Endometrium (tissue), 2 donors: ENCODE measurements around the gene USP2.

ENCODE experiments used
- FAIRE-seq: peaks from 2 replicates; lab custom pipeline; 2012; peaks lifted over from hg19 to GRCh38; lab: Jason Lieb, UNC
- donor health status: control.
- donor health status: control.

Gene USP2

GRCh38 chr11:119341222-119342022 lies 40.1 kb downstream of the USP2 start:
- FAIRE-seq: no peak

- FAIRE-seq: no peak
Observed at GRCh38 chr11:119340335-119341221, 40.9 kb downstream of the USP2 start, which contains the start of gene C1QTNF5. C1QTNF5 (minus strand) TSS chr11:119340883; CDS start chr11:119340397, 486 bp downstream.

- no peak for FAIRE-seq
Observed at GRCh38 chr11:119339589-119340334, 41.7 kb downstream of the USP2 start.

- no peak for FAIRE-seq
Observed at GRCh38 chr11:119338965-119339588, 42.4 kb downstream of the USP2 start.

- FAIRE-seq: peak; percentile 69
Observed at GRCh38 chr11:119338318-119338890, 43.1 kb downstream of the USP2 start.

GRCh38 chr11:119337581-119338317 lies 43.7 kb downstream of the USP2 start:
- FAIRE-seq: no peak

GRCh38 chr11:119336744-119337469 lies 44.6 kb downstream of the USP2 start:
- no peak for FAIRE-seq

- FAIRE-seq: no peak
Observed at GRCh38 chr11:119335655-119336543, 45.6 kb downstream of the USP2 start.

- FAIRE-seq: no peak
Observed at GRCh38 chr11:119335091-119335654, 46.3 kb downstream of the USP2 start.

GRCh38 chr11:119334174-119334930 lies 47.1 kb downstream of the USP2 start, which contains the start of gene RNF26:
RNF26 (plus strand) TSS chr11:119334527; CDS start chr11:119335123, 596 bp downstream.
- peak; percentile 99 for FAIRE-seq

- FAIRE-seq: no peak
Observed at GRCh38 chr11:119332111-119332765, 49.3 kb downstream of the USP2 start.

GRCh38 chr11:119330237-119330636 lies 51.3 kb downstream of the USP2 start:
- no peak for FAIRE-seq

- no peak for FAIRE-seq
Observed at GRCh38 chr11:119329320-119329719, 52.2 kb downstream of the USP2 start.

GRCh38 chr11:119324189-119324588 lies 57.3 kb downstream of the USP2 start:
- no peak for FAIRE-seq

GRCh38 chr11:119323532-119324033 lies 57.9 kb downstream of the USP2 start:
- no peak for FAIRE-seq

- no peak for FAIRE-seq
Observed at GRCh38 chr11:119322921-119323531, 58.5 kb downstream of the USP2 start.

- no peak for FAIRE-seq
Observed at GRCh38 chr11:119322360-119322739, 59.1 kb downstream of the USP2 start.
